HG03460 (cell line): ENCODE measurements around the gene CDCP1.
"Not testable (repeated sequence)": the region's sequence is repeated elsewhere in the genome, so short reads cannot be mapped to it uniquely, and the experiment has no call there.

Experiments used
- ATAC-seq: cut with Tn5 transposase; IDR thresholded peaks from one replicate; pipeline ENCODE4 v1.9.1; 2021; ENCODE audit not compliant: unreplicated experiment

CDCP1 gene

DNA sequence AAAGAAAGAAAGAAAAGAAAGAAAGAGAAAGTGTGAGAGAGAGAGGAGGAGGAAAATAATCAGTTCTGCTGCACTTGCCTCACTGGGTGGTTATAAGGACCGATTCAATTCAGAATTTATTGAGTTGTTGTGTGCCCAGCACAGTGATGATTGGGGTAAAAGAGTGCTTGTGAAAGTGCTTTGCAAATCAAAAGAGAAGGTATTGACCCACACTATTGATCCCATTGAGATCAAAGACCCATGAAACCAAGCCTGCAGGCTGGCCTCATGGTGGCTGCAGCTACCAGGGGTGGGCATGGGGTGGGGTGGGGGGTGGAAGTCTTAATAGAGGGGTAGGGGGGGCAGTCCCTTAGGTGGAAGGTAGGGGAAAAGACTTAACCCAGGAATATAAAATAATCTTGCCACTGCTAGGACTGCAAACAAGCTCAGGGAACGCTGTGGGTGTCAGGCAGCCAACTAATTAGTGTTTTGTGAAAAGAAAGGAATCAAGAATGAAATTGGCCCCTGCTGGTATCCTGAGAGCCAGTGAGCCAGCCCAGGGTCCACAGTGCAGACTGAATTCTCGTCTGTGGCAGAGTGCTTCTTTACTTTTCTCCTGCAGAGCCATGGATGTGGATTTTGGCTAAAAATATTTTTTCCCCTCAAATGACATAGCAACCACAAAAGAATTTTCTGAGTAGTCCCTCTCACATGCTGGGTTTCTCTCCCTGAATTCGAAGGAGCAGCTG, 85.8 kb downstream of the CDCP1 start:
- ATAC-seq = no peak

DNA sequence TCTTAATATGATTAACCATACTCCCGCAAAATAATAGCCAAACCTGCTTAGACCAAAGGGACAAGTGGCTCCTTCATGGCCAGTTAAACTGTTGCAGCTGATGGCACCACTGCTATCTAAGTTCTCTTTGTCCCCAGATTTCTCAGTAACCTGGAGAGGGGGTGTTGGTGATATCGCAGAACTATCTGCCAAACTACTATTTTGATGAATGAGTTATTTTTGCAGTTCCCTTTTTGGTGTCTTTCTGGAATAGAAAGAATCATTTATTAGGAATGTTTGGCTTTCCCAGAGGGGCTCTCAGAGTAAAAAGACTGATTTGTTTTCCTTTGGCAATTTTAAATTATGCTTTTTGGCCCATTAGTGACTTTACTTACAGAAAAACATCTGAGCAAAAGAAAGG, 87.0 kb downstream of the CDCP1 start:
- ATAC-seq = no peak

DNA sequence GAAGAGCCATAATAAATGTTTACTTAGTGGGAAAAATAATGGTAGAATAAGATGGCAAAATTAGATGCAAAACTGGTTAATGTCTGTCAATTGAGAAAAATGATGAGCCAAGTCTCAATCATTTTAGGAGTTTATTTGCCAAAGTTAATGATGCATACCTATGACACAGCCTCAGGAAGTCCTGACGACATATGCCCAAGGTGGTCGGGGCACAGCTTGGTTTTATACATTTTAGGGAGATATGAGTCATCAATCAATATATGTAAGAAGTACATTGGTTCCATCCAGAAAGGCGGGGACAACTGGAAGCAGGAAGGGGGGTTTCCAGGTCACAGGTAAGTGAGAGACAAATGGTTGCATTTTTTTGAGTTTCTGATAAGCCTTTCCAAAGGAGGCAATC, 88.6 kb downstream of the CDCP1 start:
- ATAC-seq = no peak

DNA sequence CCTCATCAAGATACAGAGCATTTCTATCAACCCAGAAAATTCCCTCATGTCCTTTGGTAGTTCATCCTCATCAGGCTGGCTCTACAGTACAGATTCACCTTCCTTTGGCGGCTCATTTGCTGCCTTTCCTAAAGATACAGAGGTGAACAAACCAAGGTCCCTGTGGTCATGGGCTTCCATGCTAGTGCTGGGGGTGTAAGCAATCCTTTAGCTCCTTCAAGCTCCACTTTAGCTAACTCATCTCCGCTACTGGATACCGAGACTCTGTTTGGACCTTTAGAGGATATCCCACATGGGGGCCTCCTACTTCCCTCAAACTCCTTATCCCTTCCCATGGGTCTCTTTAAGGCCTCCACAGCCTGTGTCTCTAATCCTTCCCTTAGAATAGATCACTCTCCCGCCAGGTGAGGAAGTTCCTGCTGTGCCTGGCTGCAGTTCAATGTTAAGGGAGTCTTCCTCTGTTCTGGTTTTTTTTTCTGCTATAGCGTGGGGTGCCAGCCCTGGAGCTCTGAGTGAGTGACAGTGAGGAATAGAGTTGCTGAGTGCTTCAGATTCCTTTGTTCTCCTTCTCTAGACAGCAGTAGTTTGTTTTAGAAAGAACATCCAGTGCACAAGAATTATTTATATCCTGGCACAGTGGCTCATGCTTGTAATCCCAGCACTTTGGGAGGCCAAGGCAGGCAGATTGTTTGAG, 89.4 kb downstream of the CDCP1 start:
- no peak for ATAC-seq

DNA sequence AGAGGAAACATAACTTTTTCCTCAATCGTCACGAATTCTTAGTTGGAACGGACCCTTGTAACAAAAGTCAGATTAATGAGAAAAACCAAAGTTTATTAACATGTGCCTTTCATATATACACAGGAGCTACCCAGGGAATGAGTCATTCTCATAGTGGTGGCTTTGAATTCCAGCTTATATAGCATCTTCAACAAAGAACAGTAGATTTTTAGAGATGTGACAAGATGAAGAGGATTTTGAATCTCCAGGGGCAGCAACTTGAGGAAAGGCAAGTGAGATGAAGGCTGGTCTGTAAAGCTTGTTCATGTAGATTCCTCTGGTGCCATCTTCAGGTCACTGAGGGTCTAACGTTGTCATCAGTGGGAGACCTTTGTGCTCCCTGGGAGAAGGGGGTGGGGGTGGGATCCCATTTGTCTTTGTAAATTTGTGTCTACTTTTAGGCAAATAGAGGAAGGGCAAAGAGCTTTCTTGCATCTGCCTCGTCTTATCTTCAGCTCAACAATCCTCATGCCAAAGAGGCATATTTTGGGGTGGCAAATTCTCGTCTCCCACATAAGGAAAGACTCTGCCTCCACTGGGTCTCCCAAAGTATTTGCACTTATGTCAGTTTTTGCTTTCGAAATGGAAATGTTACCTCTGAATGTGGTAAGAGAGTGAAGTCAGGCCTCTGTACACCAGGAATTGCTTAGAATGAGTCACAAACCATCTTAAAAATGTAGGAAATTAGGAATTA, 90.6 kb downstream of the CDCP1 start:
- ATAC-seq = no peak

DNA sequence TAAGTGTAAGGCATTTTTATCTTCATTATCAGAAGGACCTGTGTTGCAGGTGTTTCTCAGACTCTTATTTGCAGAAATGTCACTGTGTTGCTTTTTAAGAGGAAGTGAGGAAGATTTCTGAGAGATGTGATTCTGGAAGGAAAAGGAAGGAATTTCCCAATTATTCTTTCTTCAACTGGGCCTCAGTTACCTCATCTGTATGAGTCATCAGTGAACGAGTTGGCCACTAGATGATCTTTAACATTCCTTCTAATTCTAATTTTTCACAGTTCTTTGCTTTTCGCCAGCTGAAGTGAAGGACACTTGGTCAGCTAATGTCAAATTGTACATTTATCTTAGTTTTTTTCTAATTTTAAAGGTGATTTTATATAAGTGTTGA, 91.2 kb downstream of the CDCP1 start:
- no peak for ATAC-seq

DNA sequence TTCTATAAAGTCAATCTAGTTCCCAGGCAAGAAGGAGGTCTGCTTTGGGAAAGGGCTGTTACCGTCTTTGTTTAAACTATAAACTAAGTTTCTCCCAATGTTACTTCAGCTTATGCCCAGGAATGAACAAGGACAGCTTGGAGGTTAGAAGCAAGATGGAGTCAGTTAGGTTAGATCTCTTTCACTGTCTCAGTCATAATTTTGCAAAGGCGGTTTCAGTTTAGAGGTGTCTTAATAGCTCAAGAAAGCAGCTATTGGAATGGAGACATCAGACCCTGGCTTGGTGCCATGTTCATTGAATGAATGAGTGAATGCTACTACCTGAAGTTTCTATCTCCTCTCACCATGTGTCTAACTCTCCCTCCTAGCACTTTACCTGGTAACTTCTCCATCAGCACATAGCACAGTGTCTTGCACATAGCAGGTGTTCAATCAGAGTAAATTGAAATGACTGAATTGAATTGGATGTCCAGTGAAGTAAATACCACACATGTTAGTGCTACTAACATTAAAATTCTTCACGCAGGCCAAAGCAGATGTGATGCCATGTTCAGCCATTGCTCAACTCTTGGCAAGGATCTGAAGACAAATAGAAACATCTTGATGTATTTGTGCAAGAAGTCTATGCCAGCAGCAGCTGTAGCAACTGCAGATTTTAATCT, 91.9 kb downstream of the CDCP1 start:
- no peak for ATAC-seq

DNA sequence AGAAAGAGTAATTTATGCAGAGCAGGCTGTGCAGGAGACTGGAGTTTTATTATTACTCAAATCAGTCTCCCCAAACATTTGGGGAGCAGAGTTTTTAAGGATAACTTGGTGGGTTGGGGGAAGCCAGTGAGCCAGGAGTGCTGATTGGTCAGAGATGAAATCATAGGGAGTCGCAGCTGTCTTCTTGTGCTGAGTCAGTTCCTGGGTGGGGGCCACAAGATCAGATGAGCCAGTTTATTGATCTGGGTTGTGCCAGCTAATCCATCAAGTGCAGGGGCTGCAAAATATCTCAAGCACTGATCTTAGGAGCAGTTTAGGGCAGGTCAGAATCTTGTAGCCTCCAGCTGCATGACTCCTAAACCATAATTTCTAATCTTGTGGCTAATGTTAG, 92.4 kb downstream of the CDCP1 start:
- ATAC-seq = not testable (repeated sequence)

DNA sequence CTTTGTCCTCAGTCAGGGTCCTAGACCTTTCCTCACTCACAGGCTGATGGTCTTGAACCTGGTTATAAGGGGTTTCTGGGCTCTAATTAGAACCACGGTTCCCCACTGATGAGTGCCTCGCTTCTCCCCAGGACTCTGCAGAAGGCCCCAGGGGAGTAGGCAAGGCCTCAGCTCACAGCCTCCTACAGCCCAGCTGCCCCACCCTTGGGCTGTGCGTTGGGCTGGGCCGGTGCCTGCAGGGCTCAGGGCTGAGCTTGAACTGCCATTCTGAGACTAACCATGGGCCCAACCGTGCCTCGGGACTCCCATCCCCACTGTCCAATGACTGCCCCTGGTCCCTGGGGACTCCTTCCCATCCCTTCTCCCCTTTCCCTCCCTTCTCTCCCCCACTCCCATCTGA, 94.5 kb downstream of the CDCP1 start:
- ATAC-seq = no peak

DNA sequence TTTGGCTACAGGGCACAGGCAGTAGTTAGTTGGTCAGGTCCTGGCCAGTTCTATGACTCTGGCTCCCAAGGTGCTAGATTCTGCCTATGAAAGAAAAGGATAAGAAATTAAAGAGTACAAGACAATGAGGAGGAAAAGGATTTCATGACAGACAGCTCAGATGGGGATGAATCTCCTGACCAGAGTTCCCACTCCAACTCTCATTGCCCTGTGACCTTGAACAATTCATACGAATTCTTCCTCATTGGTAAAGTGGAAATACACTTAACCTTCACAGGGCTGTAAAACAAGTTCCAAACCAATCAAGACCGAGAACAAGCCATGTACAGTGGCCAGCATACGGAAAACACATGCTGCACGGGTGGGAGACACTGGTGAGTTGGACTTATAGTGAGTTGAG, 96.4 kb downstream of the CDCP1 start:
- no peak for ATAC-seq

DNA sequence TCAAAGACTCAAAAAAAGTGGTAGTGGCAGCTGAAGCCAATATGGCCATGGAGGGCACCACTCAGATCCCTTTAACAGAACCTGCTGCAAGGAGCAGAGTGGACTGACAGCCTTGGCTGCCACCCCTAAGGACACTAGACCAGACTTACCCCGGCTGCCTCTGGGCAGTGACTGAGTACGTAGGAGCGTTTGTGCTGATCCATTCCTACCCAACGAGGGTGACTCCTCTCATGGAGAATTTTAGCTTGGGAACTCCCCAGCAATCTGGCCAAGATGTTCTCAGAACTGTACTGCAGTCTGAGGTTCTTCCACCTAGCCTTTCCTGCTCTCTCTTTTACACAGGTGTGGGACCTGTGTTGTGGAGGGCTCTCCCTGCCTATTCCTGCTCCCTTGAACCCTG, 97.9 kb downstream of the CDCP1 start:
- ATAC-seq = no peak

DNA sequence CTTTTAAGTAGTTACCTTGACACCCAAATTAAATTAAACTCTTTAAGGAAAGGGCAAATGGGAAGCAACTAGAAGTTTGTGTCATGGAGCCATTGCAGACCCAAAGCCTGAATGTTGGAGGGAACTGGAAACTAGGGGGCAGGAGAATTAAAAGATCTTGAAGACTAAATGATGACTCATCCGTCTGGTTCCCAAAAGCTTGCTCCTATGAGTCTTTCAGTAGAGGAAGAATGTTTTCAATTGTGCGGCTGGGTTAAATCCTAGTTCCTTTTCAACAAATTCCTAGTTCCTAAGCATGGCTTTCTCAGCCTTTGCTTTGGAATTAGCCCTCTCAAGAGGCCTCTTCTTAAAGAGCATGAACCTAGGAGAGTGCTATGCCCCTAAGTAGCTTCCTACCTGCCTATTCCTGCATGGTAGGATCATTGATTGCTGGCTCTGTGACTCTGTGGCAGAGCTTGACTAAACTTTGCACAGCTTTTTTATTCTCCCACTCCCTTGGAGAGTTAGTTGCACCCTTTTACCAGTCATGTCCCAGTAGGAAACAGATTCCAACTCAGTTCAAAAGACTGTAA, 102.4 kb downstream of the CDCP1 start:
- no peak for ATAC-seq

DNA sequence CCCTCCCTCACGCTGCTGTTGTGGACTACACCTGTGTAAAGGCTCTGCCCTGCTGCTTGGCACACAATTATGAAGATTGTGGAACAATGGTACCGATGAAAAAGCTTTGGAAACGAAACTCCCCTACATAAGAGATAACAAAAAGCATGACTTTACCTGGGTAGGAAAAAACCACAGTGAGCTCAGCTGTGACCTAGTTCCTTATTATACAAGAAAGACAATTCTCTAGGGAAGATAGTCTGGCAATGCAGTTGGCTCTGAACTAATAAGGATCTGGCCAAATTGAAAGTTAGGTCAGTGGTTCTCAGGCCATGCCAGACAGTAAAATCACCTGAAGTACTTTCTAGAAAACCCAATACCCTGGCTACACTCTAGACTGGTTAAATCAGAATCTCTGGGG, 104.0 kb downstream of the CDCP1 start:
- ATAC-seq = no peak

DNA sequence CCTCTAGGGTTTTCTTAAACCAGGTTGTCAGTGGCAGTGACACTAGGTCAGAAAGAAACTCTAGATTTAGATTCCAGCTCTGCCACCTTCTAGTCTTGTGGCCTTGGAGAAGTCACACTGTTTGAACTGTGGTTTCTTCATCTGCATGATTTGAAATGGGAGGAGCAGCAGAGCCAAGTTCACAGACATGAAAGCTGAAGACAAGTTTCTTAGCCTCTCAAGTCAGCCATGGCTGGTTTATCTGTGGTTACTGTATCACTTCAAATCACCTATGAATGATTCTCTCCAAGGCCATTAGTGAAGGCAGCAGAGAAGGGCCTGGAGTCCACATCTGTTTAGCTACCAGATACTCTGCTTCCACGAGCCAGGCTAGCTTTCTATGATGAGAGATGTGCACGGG, 104.5 kb downstream of the CDCP1 start:
- ATAC-seq = no peak

DNA sequence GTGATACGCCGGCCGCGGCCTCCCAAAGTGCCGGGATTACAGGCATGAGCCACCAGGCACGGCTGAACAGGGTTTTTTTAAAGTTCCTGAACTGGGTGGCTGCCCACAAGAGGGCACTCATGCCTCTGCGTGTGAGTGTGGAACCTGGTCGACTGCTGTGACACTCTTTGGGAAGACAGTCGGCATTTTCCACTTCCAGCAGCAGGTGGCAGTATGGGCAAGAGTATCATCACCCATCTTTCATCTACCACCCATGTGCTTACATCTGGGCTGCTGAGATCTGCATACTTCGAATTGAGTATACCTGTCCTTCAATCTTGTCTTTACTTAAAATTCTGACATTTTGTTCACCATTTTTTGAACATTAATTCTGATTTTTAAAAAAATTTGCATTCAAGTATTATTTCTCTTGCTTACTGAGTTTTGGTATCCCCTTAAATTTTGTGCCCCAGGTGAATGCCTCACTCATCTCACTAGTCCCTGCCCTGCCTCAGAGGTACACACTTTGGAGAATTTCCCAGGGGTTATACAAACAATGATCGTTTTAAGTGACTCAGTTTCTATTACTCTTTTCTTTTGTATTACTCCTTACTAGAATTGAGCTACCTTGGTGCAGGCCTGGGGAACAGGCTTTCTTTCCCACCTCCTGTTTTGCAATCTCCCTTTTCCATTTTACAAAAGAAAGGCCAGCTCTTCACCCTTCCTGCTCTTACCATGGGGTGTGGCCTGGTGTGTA, 108.3 kb downstream of the CDCP1 start:
- ATAC-seq = peak; percentile 63

DNA sequence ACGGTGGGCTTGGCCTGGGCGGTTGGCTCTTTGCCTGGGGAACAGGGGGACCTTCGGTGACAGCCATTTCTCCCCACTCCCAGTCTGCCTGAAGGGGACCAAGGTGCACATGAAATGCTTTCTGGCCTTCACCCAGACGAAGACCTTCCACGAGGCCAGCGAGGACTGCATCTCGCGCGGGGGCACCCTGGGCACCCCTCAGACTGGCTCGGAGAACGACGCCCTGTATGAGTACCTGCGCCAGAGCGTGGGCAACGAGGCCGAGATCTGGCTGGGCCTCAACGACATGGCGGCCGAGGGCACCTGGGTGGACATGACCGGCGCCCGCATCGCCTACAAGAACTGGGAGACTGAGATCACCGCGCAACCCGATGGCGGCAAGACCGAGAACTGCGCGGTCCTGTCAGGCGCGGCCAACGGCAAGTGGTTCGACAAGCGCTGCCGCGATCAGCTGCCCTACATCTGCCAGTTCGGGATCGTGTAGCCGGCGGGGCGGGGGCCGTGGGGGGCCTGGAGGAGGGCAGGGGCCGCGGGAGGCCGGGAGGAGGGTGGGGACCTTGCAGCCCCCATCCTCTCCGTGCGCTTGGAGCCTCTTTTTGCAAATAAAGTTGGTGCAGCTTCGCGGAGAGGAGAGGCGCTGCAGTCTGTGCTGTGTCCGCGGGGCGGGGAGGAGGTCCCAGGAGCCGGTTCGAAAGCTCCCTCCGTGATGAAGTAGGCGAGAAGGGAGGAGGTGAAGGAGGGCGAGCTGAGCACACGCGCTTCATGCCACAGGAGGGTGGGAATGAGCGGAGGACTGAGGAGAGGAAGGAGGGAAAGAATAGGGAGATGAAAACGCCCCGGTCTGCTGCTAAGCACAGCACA, 110.5 kb downstream of the CDCP1 start:
- no peak for ATAC-seq

DNA sequence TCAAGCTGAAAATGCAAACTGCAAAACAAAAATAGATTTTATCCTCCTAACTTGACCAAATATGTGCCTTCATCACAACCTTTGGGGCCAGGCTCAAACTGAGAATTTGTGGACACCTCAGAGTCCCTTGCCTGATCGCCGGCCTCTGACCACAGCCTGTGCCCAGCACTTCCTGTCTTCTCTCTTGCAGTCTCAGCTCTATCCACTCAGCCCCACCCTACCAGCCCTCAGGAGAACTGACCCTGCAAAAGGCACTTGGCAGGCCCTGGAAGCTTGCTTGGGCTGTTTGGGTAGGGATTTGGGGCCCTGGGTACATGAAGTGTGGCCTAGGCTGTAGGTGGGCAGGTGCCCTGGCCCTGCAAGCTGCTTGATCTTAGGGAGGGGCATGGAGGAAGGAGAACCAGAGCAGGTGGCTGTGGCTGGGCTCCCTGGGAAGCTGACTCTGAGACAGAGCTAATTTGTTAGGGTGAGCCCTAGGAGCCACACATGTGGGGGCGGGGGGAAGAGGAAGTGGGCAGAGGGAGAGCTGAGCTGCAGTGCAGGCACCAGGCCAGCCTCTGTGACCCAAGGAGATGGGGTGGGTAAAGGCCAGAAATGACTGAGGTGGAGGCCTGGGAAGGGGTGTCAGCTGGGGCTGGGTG, 111.4 kb downstream of the CDCP1 start:
- ATAC-seq = peak; percentile 54

DNA sequence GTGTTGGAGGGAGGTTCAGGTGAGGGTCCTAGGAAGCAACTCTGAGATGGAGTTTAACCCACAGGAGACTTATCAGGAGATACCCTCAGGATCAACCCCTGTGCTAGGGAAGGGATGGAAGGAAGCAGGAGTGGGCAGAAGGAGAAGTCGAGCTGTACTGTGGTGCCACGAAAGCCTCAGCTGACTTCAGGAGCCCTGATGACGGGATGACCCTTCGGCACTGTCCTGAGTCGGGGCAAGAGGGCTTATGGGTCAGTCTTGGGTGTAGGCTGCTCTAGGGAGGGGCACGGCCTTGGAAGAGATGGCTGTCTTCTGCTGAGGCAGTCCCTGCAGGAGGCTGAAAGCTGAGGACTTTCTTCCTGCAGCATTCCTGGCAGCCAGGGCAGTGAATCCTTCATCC, 112.4 kb downstream of the CDCP1 start:
- ATAC-seq = no peak
